Panc1 (cell line): ENCODE measurements around the gene CD93.

Experiments used
- CTCF ChIP-seq: fragments of 450-650 bp; IDR thresholded peaks from 2 replicates; pipeline ENCODE4 v1.5.1; 2017; ENCODE audit warnings: mild to moderate bottlenecking
- POLR2AphosphoS5 ChIP-seq: IDR thresholded peaks from 2 replicates; pipeline ENCODE4 v1.6.1; 2012; ENCODE audit warnings: mild to moderate bottlenecking, low read depth, low read length, moderate library complexity
- REST ChIP-seq, 2 experiments: IDR thresholded peaks; 2 replicates each; pipeline ENCODE4 v1.6.1; 2011 to 2012; ENCODE audit warnings: low read depth in 2 of 2, control low read depth in 1 of 2, low read length in 1 of 2, mild to moderate bottlenecking in 1 of 2, moderate library complexity in 1 of 2; ENCODE audit not compliant: insufficient read depth in 1 of 2
- TCF7L2 ChIP-seq: IDR thresholded peaks from 2 replicates; pipeline ENCODE4 v1.6.1; 2011; ENCODE audit warnings: mild to moderate bottlenecking, low read depth, low read length, inconsistent platforms

- no peak for TF ChIP-seq CTCF
- no peak for TF ChIP-seq TCF7L2
- TF ChIP-seq POLR2AphosphoS5 = no peak
- no peak for TF ChIP-seq REST (IDR thresholded peaks at IDR 0.05; ENCODE audit: insufficient read depth in 1 of 2, low read depth in 2 of 2, low read length in 1 of 2)
Observed at GRCh38 chr20:23059846-23060245, 26.3 kb downstream of the CD93 start.
